H1 (cell line): ENCODE data around the gene MMP7. TPM values are rescaled to one million over a fixed set of nuclear protein-coding genes. Genes with fewer than 3 reads are reported as not detected.

Source experiments
- CTCF ChIA-PET: fragments of 300-600 bp; sonication (Branson Sonifier 250); formaldehyde crosslinking; loops from one replicate; lab custom pipeline; 2021; ENCODE audit not compliant: partially characterized antibody; lab: Charles Lee
- POLR2A ChIA-PET: fragments of 300-600 bp; sonication (Branson Sonifier 250); formaldehyde crosslinking; loops from one replicate; lab custom pipeline; 2021; ENCODE audit warnings: inconsistent platforms; ENCODE audit not compliant: partially characterized antibody; lab: Charles Lee
- DNase-seq, 2 experiments: peaks; one replicate each; pipeline versions ENCODE4 v3.0.0 to v3.0.0-alpha.2; 2010 to 2022; ENCODE audit warnings: low spot score in 2 of 2, low read depth in 1 of 2, mixed read lengths in 1 of 2
- FAIRE-seq: peaks from 2 replicates; lab custom pipeline; 2011; peaks lifted over from hg19 to GRCh38; lab: Jason Lieb, UNC
- H2AFZ ChIP-seq: 2 replicates; pipeline ENCODE4 v1.8.1; 2012; ENCODE audit warnings: low read length, inconsistent platforms
- H2AK5ac ChIP-seq: 2 replicates; pipeline ENCODE4 v1.6.1; 2013; ENCODE audit warnings: low read depth, low read length
- H2BK120ac ChIP-seq: replicated peaks from 2 replicates; pipeline ENCODE3; 2013; ENCODE audit warnings: low read depth, low read length, inconsistent platforms
- H2BK12ac ChIP-seq: 2 replicates; pipeline ENCODE4 v1.6.1; 2013; ENCODE audit warnings: low read depth, low read length
- H2BK15ac ChIP-seq: 2 replicates; pipeline ENCODE4 v1.6.1; 2013; ENCODE audit warnings: low read length
- H2BK20ac ChIP-seq: 2 replicates; pipeline ENCODE4 v1.6.1; 2013; ENCODE audit warnings: low read length
- H2BK5ac ChIP-seq: 2 replicates; pipeline ENCODE4 v1.6.1; 2013; ENCODE audit warnings: low read depth, low read length
- H3K14ac ChIP-seq: 2 replicates; pipeline ENCODE4 v1.6.1; 2013; ENCODE audit warnings: inconsistent platforms; ENCODE audit not compliant: insufficient read length
- H3K18ac ChIP-seq: 2 replicates; pipeline ENCODE4 v1.6.1; 2013; ENCODE audit warnings: low read length; ENCODE audit errors: extremely low read depth
- H3K23ac ChIP-seq: 2 replicates; pipeline ENCODE4 v1.6.1; 2013; ENCODE audit warnings: inconsistent platforms; ENCODE audit not compliant: insufficient read length
- H3K23me2 ChIP-seq: 2 replicates; pipeline ENCODE4 v1.6.1; 2013; ENCODE audit warnings: low read depth, low read length
- H3K27ac ChIP-seq: 2 replicates; pipeline ENCODE4 v1.6.1; 2011; ENCODE audit warnings: low read depth, low read length, inconsistent platforms
- H3K27me3 ChIP-seq, 4 experiments: replicated peaks in 1 of 4; 1 replicate in 1 of 4; 2 replicates in 3 of 4; pipeline versions ENCODE4 v1.6.1 to v1.8.1; 2011 to 2013; ENCODE audit warnings: low read length in 3 of 4, mild to moderate bottlenecking in 3 of 4, inconsistent platforms in 2 of 4, mixed read lengths in 2 of 4, moderate library complexity in 1 of 4; ENCODE audit not compliant: control insufficient read depth in 3 of 4, insufficient read depth in 3 of 4; ENCODE audit errors: extremely low read depth in 1 of 4
- H3K36me3 ChIP-seq, 4 experiments: 2 replicates each; pipeline versions ENCODE4 v1.6.1 to v1.8.1; 2011 to 2013; ENCODE audit warnings: mild to moderate bottlenecking in 4 of 4, low read length in 3 of 4, moderate library complexity in 2 of 4, control low read depth in 1 of 4, inconsistent platforms in 1 of 4; ENCODE audit not compliant: insufficient read depth in 4 of 4, control insufficient read depth in 2 of 4
- H3K4ac ChIP-seq: replicated peaks from 2 replicates; pipeline ENCODE3; 2013; ENCODE audit warnings: low read length, low read depth, mixed read lengths, inconsistent platforms; ENCODE audit not compliant: insufficient read length
- H3K4me1 ChIP-seq, 4 experiments: replicated peaks in 1 of 4; 1 replicate in 1 of 4; 2 replicates in 3 of 4; pipeline versions ENCODE4 v1.6.1 to v1.8.1; 2011 to 2013; ENCODE audit warnings: low read length in 3 of 4, inconsistent platforms in 2 of 4, mixed read lengths in 1 of 4; ENCODE audit not compliant: insufficient read depth in 4 of 4, control insufficient read depth in 3 of 4
- H3K4me2 ChIP-seq, 2 experiments: 2 replicates each; pipeline versions ENCODE4 v1.6.1 to v1.8.1; 2011 to 2013; ENCODE audit warnings: low read depth in 2 of 2, low read length in 2 of 2, control low read depth in 1 of 2, inconsistent platforms in 1 of 2, mild to moderate bottlenecking in 1 of 2; ENCODE audit not compliant: insufficient read depth in 1 of 2
- H3K4me3 ChIP-seq, 4 experiments: fragments of 200-600, 300-600 bp in 1 of 4; sonication (generic), shearing (Covaris generic), sonication (Bioruptor Twin) in 1 of 4; 2 replicates each; pipeline versions ENCODE4 v1.5.1 to v1.8.1; 2011 to 2016; ENCODE audit warnings: low read length in 4 of 4, low read depth in 3 of 4, control low read depth in 2 of 4, inconsistent platforms in 2 of 4, mild to moderate bottlenecking in 2 of 4, mixed read lengths in 1 of 4, moderate library complexity in 1 of 4; ENCODE audit not compliant: insufficient read depth in 2 of 4; ENCODE audit errors: extremely low read depth in 1 of 4
- H3K56ac ChIP-seq: replicated peaks from 2 replicates; pipeline ENCODE3; 2013; ENCODE audit warnings: low read depth, mild to moderate bottlenecking, mixed read lengths, low read length, inconsistent platforms; ENCODE audit not compliant: insufficient read length
- H3K79me1 ChIP-seq: 2 replicates; pipeline ENCODE4 v1.6.1; 2013; ENCODE audit warnings: low read depth, low read length, control low read depth
- H3K79me2 ChIP-seq, 2 experiments: 2 replicates each; pipeline versions ENCODE4 v1.6.1 to v1.8.1; 2012 to 2013; ENCODE audit warnings: low read length in 2 of 2, mild to moderate bottlenecking in 2 of 2, inconsistent platforms in 1 of 2; ENCODE audit not compliant: insufficient read depth in 2 of 2, control insufficient read depth in 1 of 2
- H3K9ac ChIP-seq, 4 experiments: replicated peaks in 1 of 4; 1 replicate in 1 of 4; 2 replicates in 3 of 4; pipeline versions ENCODE4 v1.6.1 to v1.8.1; 2011 to 2013; ENCODE audit warnings: low read depth in 3 of 4, low read length in 3 of 4, control low read depth in 2 of 4, mild to moderate bottlenecking in 2 of 4, moderate library complexity in 2 of 4, inconsistent platforms in 1 of 4; ENCODE audit errors: extremely low read depth in 1 of 4
- H3K9me3 ChIP-seq, 2 experiments: 2 replicates each; pipeline versions ENCODE4 v1.6.1 to v1.8.1; 2012 to 2013; ENCODE audit warnings: mild to moderate bottlenecking in 2 of 2, moderate library complexity in 2 of 2, control low read depth in 1 of 2, inconsistent platforms in 1 of 2, low read depth in 1 of 2, low read length in 1 of 2, mixed read lengths in 1 of 2; ENCODE audit not compliant: insufficient read depth in 2 of 2
- H4K20me1 ChIP-seq, 2 experiments: replicated peaks in 1 of 2; 2 replicates each; pipeline versions ENCODE3 to v1.8.1; 2011 to 2013; ENCODE audit warnings: inconsistent platforms in 2 of 2, low read length in 2 of 2, mild to moderate bottlenecking in 1 of 2; ENCODE audit not compliant: insufficient read depth in 2 of 2, control insufficient read depth in 1 of 2
- H4K5ac ChIP-seq: 2 replicates; pipeline ENCODE4 v1.6.1; 2013; ENCODE audit warnings: low read length, low read depth, mixed read lengths, inconsistent platforms; ENCODE audit not compliant: insufficient read length
- H4K8ac ChIP-seq: 2 replicates; pipeline ENCODE4 v1.8.0; 2013; ENCODE audit warnings: mild to moderate bottlenecking, moderate library complexity, low read length, inconsistent platforms; ENCODE audit not compliant: insufficient read depth; ENCODE audit errors: extremely low read depth
- H4K91ac ChIP-seq: replicated peaks from 2 replicates; pipeline ENCODE3; 2013; ENCODE audit warnings: low read length, mixed read lengths, inconsistent platforms; ENCODE audit not compliant: insufficient read length
- KDM1A ChIP-seq: fragments of 200-600, 300-600 bp; sonication (generic); IDR thresholded peaks from 2 replicates; pipeline ENCODE4 v1.7.1; 2016; ENCODE audit warnings: mild to moderate bottlenecking, low read length, borderline replicate concordance
- RXRA ChIP-seq: IDR thresholded peaks from 2 replicates; pipeline ENCODE4 v1.6.1; 2011; ENCODE audit warnings: low read depth, mild to moderate bottlenecking, low read length, moderate library complexity; ENCODE audit not compliant: insufficient read depth
- WGBS, 2 experiments: shearing (Covaris generic) in 1 of 2; methylation state at CpG; one replicate each; pipeline versions ENCODE4 v1.1.6 to v1.1.7; 2013 to 2015; ENCODE audit warnings: low lambda C conversion rate in 2 of 2, mixed read lengths in 2 of 2, inconsistent platforms in 1 of 2, low coverage in 1 of 2, missing lambda C conversion rate in 1 of 2; ENCODE audit not compliant: insufficient replicate concordance in 2 of 2, insufficient coverage in 1 of 2, insufficient read length in 1 of 2; ENCODE audit errors: extremely low coverage in 1 of 2, missing lambda C conversion rate in 1 of 2; 5-methylcytosine and 5-hydroxymethylcytosine counted together
- polyA plus RNA-seq, 7 experiments: library from polyadenylated mRNA; depleted of rRNA in 3 of 7; stranded (reverse) in 5 of 7; unstranded in 2 of 7; fragments of >200 nt in 5 of 7; fragments of 200-250 nt in 2 of 7; gene quantifications; 1 replicate in 5 of 7; 2 replicates in 1 of 7; 4 replicates in 1 of 7; pipeline versions ENCODE4 v1.2.1 to v1.2.3, GENCODE V29; 2011 to 2013; ENCODE audit warnings: missing spikeins in 2 of 7, mixed read lengths in 2 of 7
- total RNA-seq: library from RNA; stranded (reverse); fragmentation: NEBNext Ultra II Directional; extraction: Animal tissue kit (Norgen Biotek cat#: 25700); gene quantifications from 2 replicates; pipeline ENCODE4 v1.2.1, GENCODE V29; 2021

MMP7 gene
- total and polyA plus RNA-seq, 2 of the 8 experiments (the other 6 are each of a cell fraction or from before 2014, with no cell fraction given): not detected

GRCh38 chr11:102499151-102499550 lies 31.4 kb downstream of the MMP7 start:
- no peak overlapping the region for H3K23ac ChIP-seq
- H3K23me2 ChIP-seq: no peaks in the 10 kb centered on the region
- no peaks in the 10 kb centered on the region for H3K79me1 ChIP-seq
- no peak overlapping the region for H3K4ac ChIP-seq
- no peak overlapping the region for H3K9ac ChIP-seq
- H3K27ac ChIP-seq: no peak overlapping the region
- H3K56ac ChIP-seq: no peak overlapping the region
- no peaks in the 10 kb centered on the region for H4K20me1 ChIP-seq
- no peaks in the 10 kb centered on the region for H3K9me3 ChIP-seq
- H3K79me2 ChIP-seq: no peaks in the 10 kb centered on the region
- H2AFZ ChIP-seq: no peak overlapping the region
- no peak overlapping the region for H3K14ac ChIP-seq
- no peak overlapping the region for H2AK5ac ChIP-seq
- peaks cover 0 to 6% (median 2%) of the 10 kb centered on the region in 4 experiments; a peak in 2 of 7 replicates for H3K4me1 ChIP-seq
- ChIA-PET POLR2A (interaction anchor here (0.6 kb wide), 1 partner anchor 610 kb away, joined by 3 read pairs; the partner anchor contains the start of gene DYNC2H1), CTCF (interaction anchor here (0.7 to 2.8 kb wide), 13 partner anchors 12 to 205 kb away, joined by 3 to 9 read pairs (median 6); no protein-coding TSS in a partner anchor)
- H2BK5ac ChIP-seq: no peak overlapping the region
- no peak overlapping the region for H4K91ac ChIP-seq
- H2BK20ac ChIP-seq: no peak overlapping the region
- H3K4me2 ChIP-seq: no peak overlapping the region
- H4K8ac ChIP-seq: no peak overlapping the region
- H3K18ac ChIP-seq: no peak overlapping the region
- H3K4me3 ChIP-seq: no peak overlapping the region
- no peak overlapping the region for H2BK12ac ChIP-seq
- H4K5ac ChIP-seq: no peak overlapping the region
- H2BK120ac ChIP-seq: no peak overlapping the region
- DNase-seq (no peak), FAIRE-seq (no peak)
- no peak overlapping the region for H2BK15ac ChIP-seq
- H3K27me3 ChIP-seq: no peaks in the 10 kb centered on the region
- 87% methylated on average over 3 of the region's 3 CpGs; no CpG with 5 or more reads in 1 of the 2 experiments for WGBS, 2 experiments
- H3K36me3 ChIP-seq: no peaks in the 10 kb centered on the region
- no peak for TF ChIP-seq KDM1A
- no peak for TF ChIP-seq RXRA
